NB4 (cell line): ENCODE data around the gene MICAL3.

Source experiments
- MYC ChIP-seq: IDR thresholded peaks from 2 replicates; pipeline ENCODE4 v1.6.1; 2011; ENCODE audit warnings: low read depth, low read length
- POLR2A ChIP-seq: IDR thresholded peaks from 2 replicates; pipeline ENCODE4 v1.6.1; 2011; ENCODE audit warnings: mild to moderate bottlenecking; ENCODE audit not compliant: insufficient read length; ENCODE audit errors: extremely low read depth
- TF ChIP-seq, protein P1 (sequence below): IDR thresholded peaks from one replicate; pipeline ENCODE4 v1.5.1; 2012; ENCODE audit warnings: low read depth, low read length
- TF ChIP-seq, protein P2 (sequence below): IDR thresholded peaks from 2 replicates; pipeline ENCODE4 v1.6.1; 2011; ENCODE audit warnings: low read depth, low read length

DNA sequence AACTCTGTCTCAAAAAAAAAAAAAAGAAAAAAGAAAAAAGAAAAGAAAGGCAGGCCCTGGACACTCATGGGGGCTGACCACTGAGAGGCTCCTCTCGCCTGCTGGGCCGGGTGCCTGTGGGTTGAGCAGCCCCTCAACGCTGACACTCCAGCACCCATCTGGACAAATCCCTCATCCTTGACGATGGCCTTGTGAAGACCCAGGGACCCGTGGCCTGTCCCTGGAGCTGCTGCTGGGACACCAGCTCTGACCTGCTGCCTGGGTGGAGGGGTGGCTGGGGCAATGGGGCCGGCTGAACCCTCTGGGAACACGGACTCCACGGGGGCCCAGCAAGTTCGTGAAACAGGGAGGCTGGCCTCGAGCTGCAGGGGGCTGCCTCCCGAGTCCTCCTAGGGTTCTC, 239.6 kb downstream of the MICAL3 start:
- TF ChIP-seq, protein P1, sequence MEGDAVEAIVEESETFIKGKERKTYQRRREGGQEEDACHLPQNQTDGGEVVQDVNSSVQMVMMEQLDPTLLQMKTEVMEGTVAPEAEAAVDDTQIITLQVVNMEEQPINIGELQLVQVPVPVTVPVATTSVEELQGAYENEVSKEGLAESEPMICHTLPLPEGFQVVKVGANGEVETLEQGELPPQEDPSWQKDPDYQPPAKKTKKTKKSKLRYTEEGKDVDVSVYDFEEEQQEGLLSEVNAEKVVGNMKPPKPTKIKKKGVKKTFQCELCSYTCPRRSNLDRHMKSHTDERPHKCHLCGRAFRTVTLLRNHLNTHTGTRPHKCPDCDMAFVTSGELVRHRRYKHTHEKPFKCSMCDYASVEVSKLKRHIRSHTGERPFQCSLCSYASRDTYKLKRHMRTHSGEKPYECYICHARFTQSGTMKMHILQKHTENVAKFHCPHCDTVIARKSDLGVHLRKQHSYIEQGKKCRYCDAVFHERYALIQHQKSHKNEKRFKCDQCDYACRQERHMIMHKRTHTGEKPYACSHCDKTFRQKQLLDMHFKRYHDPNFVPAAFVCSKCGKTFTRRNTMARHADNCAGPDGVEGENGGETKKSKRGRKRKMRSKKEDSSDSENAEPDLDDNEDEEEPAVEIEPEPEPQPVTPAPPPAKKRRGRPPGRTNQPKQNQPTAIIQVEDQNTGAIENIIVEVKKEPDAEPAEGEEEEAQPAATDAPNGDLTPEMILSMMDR: no peak
- TF ChIP-seq POLR2A: no peak
- TF ChIP-seq, protein P2, sequence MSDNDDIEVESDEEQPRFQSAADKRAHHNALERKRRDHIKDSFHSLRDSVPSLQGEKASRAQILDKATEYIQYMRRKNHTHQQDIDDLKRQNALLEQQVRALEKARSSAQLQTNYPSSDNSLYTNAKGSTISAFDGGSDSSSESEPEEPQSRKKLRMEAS: no peak
- TF ChIP-seq MYC: no peak
